Stimulated activated CD8-positive, alpha-beta memory T cell treated with anti-CD3 and anti-CD28 coated beads, Interleukin-15, amount 100 ng/mL, for 24 hours (primary cell): ENCODE results near the gene STKLD1.
"Not testable (repeated sequence)": the region's sequence is repeated elsewhere in the genome, so short reads cannot be mapped to it uniquely, and the experiment has no call there.

Experiments
- DNase-seq: peaks from one replicate; pipeline ENCODE4 v3.0.0-alpha.2; 2020; ENCODE audit warnings: low read depth

Gene STKLD1

GRCh38 chr9:133375724-133376654, at the start of gene STKLD1, which contains the start of gene SURF4:
TSS of gene STKLD1 (plus strand) at chr9:133376366. CDS start at chr9:133376474, 108 bp downstream.
TSS of gene SURF4 (minus strand) at chr9:133376060. CDS start at chr9:133375969, 91 bp downstream.
- DNase-seq, result peak; percentile 93

DNA sequence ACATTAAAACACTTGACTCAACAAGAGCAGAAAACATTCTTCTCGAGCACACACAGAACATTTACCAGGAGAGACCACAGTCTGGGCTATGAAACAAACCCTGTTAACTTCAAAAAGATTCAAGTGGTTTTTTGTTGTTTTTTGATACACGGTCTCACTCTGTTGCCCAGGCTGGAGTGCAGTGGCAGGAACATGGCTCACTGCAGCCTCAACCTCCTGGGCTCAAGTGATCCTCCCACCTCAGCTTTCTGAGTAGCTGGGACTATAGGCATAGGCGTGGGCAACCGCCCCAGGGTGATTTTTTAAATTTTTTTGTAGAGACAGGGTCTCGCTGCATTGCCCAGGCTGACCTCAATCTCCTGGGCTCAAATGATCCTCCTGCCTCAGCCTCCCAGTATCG, 49.1 kb upstream of the STKLD1 start:
- not testable (repeated sequence) for DNase-seq

GRCh38 chr9:133327834-133328484, 48.2 kb upstream of the STKLD1 start:
- DNase-seq, result no peak

- not testable (repeated sequence) for DNase-seq
These were observed 46.6 kb upstream of the STKLD1 start for GRCh38 chr9:133329306-133330156.

DNA sequence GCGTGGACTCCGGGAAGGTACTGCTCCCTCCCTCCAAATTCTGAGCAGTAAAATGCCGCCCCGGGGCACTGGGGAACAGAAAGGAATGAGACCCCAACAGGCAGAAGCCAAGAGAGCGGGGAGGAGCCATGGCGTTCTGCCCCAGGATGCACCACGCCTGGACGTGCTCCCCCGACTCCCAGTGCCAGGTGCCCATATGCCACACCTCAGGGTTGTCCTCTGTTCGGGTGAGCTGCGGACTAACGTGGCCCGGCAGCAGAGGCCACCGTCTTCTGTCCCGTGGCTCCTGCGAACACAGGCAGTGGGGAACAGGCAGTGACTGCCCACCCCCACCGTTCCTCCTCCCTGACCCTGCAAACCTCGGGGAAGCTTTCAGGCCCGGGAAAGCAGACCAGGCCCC, 44.9 kb upstream of the STKLD1 start:
- no peak for DNase-seq

DNA sequence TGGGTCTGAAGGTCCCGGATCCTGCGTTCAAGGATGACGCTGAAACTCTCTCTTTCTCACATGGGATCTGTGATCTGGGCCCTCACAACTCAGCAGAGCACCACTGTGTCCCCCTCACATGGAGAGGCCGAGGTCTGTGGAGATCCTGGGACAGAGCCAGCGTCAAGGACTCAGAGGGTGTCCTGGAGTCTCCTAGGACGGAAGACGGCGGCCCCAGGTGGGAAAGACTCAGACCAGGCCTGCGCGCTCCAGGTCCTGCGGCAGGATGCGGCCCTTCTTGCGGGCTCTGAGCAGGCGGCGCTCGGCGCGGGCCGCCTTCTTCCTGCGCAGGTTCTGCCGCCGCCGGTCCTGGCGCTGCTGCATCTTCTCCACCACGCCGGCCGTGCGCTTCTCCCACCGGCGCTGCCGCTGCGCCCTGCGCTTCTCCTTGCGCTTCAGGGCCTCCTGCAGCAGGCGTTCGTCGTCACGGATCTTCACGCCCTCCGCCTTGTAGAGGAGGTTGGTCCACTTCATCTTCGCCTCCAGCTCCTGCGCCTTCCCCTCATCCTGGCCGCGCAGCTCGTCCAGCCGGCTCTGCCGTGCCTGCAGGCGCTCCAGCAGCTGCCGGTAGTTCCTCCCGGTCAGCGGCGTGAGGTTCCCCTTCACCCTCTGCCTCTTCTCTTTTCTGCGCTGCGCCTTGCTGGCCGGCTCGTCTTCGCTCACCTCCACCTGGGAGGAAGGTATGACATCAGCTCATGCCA, 44.4 kb upstream of the STKLD1 start:
- no peak for DNase-seq

GRCh38 chr9:133332381-133332730, 43.8 kb upstream of the STKLD1 start:
- no peak for DNase-seq

- no peak for DNase-seq
These were observed 43.2 kb upstream of the STKLD1 start for GRCh38 chr9:133333011-133333410.

DNA sequence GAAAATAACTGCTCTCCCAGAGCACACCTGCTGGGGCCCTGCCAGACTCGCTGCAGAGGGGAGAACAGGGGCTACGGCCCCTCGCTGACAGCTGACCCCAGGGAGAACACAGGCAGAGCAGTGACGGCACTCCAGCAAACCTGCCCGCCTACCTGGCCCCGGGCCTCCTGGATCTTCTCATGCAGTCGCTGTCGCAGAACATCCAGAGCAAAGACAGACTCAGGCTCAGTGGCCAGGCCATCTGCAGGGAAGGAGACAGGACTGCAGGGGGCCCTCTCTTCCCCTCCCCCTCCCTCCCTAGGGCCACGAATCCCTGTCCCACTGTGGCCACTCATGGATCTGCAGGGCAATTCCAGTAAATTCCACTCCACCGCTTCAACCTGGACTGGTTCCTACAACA, 42.6 kb upstream of the STKLD1 start:
- DNase-seq, result no peak

DNA sequence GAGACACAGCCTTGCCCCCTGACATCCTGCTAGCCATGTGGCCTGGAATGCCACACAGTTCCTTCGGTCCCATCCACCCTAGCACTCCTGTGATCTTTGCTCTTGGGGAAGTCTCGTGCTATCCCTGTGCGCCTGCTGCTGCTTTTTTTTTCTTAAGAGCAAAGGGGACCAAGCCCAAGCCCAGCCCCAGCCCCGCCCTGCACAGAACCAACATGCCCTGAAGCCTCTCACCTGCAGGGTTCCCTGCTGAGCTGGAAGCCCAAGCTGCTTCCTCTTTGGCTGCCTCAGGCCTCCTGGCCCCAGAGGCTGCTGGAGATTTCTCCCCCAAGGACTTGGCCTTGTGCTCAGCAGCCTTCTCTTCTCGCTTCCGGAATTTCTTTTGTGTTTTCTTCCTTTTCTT, 42.0 kb upstream of the STKLD1 start:
- no peak for DNase-seq

DNA sequence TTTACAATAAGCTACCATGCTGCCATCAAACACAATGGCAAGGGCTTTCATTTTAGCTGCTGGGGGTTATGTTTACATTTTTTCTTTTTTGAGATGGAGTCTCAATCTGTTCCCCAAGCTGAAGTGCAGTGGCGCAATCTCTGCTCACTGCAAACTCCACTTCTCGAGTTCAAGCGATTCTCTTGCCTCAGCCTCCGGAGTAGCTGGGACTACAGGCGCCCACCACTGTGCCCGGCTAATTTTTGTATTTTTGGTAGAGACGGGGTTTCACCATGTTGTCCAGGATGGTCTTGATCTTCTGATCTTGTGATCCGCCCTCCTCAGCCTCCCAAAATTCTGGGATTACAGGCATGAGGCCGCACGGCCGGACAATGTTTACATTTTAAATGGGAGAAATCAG, 41.3 kb upstream of the STKLD1 start:
- not testable (repeated sequence) for DNase-seq

GRCh38 chr9:133335924-133336811, 40.0 kb upstream of the STKLD1 start, which contains the start of gene SURF6:
TSS of gene SURF6 (minus strand) at chr9:133336188. CDS start at chr9:133336132, 56 bp downstream.
- DNase-seq, result peak; percentile 87

DNA sequence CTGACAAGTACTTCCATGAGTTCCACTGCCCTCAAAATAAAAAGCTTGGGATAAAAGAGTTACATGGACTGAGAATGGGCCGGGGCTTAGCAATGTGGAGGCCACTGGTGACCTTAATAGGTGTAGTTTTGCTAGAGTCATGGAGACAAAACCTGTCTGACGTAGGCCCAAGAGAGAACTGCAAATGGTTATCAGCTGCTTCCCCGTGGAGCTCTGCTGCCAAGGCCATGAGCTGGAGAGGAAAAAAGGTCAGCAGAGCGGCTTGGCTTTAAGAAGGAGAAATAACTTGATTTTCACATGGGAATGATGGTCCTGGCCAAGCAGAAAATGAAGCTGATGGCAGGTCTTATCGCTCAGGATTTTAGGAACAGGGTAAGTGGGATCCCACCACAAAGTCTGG, 36.5 kb upstream of the STKLD1 start:
- DNase-seq, result no peak

- DNase-seq, result no peak
These were observed 35.9 kb upstream of the STKLD1 start for GRCh38 chr9:133340256-133340655.

DNA sequence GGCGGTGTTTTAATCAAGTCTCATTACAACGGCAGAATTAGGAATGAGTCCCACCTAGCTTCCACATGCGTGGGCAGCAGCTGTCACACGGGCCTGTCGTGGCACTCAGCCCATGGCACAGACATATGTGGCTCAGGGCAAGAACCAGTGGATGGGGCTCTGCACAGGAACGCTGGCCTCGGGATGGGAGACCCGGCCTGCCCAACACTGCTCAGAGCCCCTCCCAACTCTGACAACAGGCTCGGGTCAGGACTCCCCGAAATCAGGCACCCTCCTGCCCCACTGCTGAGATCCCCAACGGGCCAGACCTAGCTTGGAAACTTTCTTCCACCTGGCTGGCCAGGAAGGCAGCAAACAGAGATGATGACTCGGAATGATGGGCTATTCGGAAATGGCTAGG, 35.2 kb upstream of the STKLD1 start:
- no peak for DNase-seq

DNA sequence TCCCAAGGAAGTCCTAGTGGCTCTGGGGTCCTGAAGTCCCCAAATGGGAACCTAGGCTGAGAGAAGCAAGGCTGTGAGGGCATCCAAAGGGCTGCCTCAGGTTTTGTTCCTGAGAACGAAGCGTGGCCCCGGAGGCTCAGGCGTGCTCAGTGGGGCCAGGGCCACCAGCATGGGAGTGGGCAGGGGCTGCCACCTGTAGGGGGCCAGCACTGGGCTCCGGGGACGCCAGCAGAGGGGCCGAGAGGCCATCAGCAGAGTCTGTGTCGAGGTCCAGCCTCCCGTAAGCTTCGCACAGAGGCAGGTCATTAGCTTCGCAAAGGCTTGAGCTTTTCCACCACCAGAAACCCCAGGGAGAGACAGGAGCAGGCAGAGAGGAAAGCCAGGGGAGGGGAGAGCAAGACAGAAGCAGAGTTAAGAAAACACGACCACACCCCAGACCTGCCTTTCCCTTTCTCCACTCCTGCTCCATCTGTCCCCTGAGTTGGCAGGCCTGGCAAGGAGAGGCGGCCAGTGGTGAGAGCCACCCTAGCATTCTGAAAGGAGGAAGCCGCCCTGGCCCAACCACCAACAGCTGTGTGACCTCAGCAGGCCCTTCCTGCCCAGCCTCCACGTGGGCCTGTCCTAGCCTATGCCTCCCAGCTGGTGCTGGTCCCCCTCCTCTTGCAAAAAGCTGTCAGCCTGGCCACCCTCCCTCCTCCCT, 34.6 kb upstream of the STKLD1 start:
- DNase-seq, result no peak

GRCh38 chr9:133342069-133342406, 34.1 kb upstream of the STKLD1 start:
- DNase-seq, result no peak

DNA sequence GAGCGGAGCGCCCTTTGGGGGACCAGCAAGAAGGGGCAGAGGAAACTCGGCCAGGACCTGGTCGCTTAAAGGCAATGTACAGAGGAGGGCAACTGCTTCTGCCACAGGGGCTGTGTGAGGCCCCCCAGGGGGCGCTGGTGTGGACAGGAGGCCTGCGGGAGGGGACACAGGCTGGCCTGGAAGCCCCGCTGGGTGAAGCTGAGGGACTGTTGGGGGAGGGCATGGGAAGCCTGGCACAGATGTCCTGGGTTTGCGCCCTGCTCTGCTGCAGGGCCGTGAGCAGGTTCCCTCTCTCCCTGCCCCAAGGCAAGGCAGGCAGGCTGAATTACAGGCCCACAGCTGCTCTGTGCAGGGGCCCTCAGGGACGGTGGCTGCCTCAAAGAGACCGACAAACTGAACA, 33.6 kb upstream of the STKLD1 start:
- DNase-seq, result no peak

- DNase-seq, result no peak
These were observed 32.1 kb upstream of the STKLD1 start for GRCh38 chr9:133344071-133344470.

DNA sequence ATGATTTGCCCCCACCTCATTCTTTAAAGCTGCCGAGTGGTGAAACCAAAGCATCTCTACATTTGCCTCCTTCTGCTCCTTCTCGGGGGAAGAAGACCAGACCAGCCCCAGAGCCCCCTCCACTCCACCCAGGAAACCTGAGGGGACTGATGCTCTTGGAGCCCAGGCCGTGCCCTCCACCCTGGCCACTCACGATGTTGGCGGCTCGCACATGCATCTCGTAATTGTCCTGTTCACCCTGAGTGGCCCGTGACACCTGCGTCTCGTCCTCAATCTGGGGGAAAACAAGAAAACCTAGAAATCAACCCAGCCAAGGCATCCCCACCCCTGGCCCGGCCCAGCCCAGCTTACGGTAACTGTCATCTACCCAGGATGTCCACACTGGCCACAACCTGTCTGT, 31.2 kb upstream of the STKLD1 start:
- no peak for DNase-seq
